ENCODE measurements around the gene HAVCR1. TPM values are rescaled to one million over a fixed set of nuclear protein-coding genes. Genes with fewer than 3 reads are reported as not detected.

HAVCR1 gene
- total RNA-seq, 1 experiment from 2014 or later, result not detected

GRCh38 chr5:157068339-157068738 lies 9.4 kb upstream of the HAVCR1 start:
- intact Hi-C loops (cut with micrococcal nuclease; ENCODE audit: unreplicated experiment), result no loop called here
- no peak overlapping the region for H3K4me3 ChIP-seq (ENCODE audit: low read depth, low read length, poor library complexity, severe bottlenecking)
- H3K27ac ChIP-seq (ENCODE audit: low read depth, low read length, poor library complexity, severe bottlenecking), result no peak overlapping the region
- POLR2A ChIA-PET (ENCODE audit: low non-redundant PET), result no interaction called here
- no peaks in the 10 kb centered on the region for H3K36me3 ChIP-seq (ENCODE audit: insufficient read depth, low read length, poor library complexity, severe bottlenecking)
- DNase-seq (ENCODE audit: low spot score), result no peak
- CTCF ChIA-PET, result no interaction called here
- H3K27me3 ChIP-seq (replicated peaks; ENCODE audit: insufficient read depth, low read depth, low read length, poor library complexity), result no peaks in the 10 kb centered on the region
- H3K9me3 ChIP-seq (ENCODE audit: low read depth, low read length, poor library complexity, severe bottlenecking), result no peaks in the 10 kb centered on the region
- no TSS peak for BruUV-seq (replicated peaks)
- no peaks in the 10 kb centered on the region for H3K4me1 ChIP-seq (ENCODE audit: insufficient read depth, low read length, poor library complexity, severe bottlenecking)
- TF ChIP-seq CTCF (conservative IDR thresholded peaks at IDR 0.05; ENCODE audit: low read depth, low read length) (no peak), EZH2 (IDR thresholded peaks at IDR 0.05; ENCODE audit: borderline replicate concordance, low read depth, low read length, poor library complexity, severe bottlenecking) (no peak)

GRCh38 chr5:157067005-157067404 lies 8.1 kb upstream of the HAVCR1 start:
- DNase-seq (ENCODE audit: low spot score), result no peak
- CTCF ChIA-PET, result no interaction called here
- Histone ChIP-seq H3K4me3 (ENCODE audit: low read depth, low read length, poor library complexity, severe bottlenecking) (no peak overlapping the region), H3K36me3 (ENCODE audit: insufficient read depth, low read length, poor library complexity, severe bottlenecking) (no peaks in the 10 kb centered on the region), H3K27me3 (replicated peaks; ENCODE audit: insufficient read depth, low read depth, low read length, poor library complexity) (no peaks in the 10 kb centered on the region), H3K9me3 (ENCODE audit: low read depth, low read length, poor library complexity, severe bottlenecking) (no peaks in the 10 kb centered on the region), H3K27ac (ENCODE audit: low read depth, low read length, poor library complexity, severe bottlenecking) (no peak overlapping the region), H3K4me1 (ENCODE audit: insufficient read depth, low read length, poor library complexity, severe bottlenecking) (no peaks in the 10 kb centered on the region)
- intact Hi-C loops (cut with micrococcal nuclease; ENCODE audit: unreplicated experiment), result no loop called here
- no peak for TF ChIP-seq CTCF (conservative IDR thresholded peaks at IDR 0.05; ENCODE audit: low read depth, low read length)
- no peak for TF ChIP-seq EZH2 (IDR thresholded peaks at IDR 0.05; ENCODE audit: borderline replicate concordance, low read depth, low read length, poor library complexity, severe bottlenecking)
- POLR2A ChIA-PET (ENCODE audit: low non-redundant PET), result no interaction called here
- BruUV-seq (replicated peaks), result no TSS peak

GRCh38 chr5:157066080-157066479 lies 7.2 kb upstream of the HAVCR1 start:
- H3K9me3 ChIP-seq (ENCODE audit: low read depth, low read length, poor library complexity, severe bottlenecking), result no peaks in the 10 kb centered on the region
- intact Hi-C loops (cut with micrococcal nuclease; ENCODE audit: unreplicated experiment), result no loop called here
- ChIA-PET CTCF (no interaction called here), POLR2A (ENCODE audit: low non-redundant PET) (no interaction called here)
- no peaks in the 10 kb centered on the region for H3K36me3 ChIP-seq (ENCODE audit: insufficient read depth, low read length, poor library complexity, severe bottlenecking)
- no peak overlapping the region for H3K4me3 ChIP-seq (ENCODE audit: low read depth, low read length, poor library complexity, severe bottlenecking)
- H3K4me1 ChIP-seq (ENCODE audit: insufficient read depth, low read length, poor library complexity, severe bottlenecking), result no peaks in the 10 kb centered on the region
- no peak for DNase-seq (ENCODE audit: low spot score)
- TF ChIP-seq EZH2 (IDR thresholded peaks at IDR 0.05; ENCODE audit: borderline replicate concordance, low read depth, low read length, poor library complexity, severe bottlenecking), result no peak
- no peak for TF ChIP-seq CTCF (conservative IDR thresholded peaks at IDR 0.05; ENCODE audit: low read depth, low read length)
- H3K27ac ChIP-seq (ENCODE audit: low read depth, low read length, poor library complexity, severe bottlenecking), result no peak overlapping the region
- BruUV-seq (replicated peaks), result no TSS peak
- no peaks in the 10 kb centered on the region for H3K27me3 ChIP-seq (replicated peaks; ENCODE audit: insufficient read depth, low read depth, low read length, poor library complexity)

Data from A673 (cell line).